Spleen (tissue), 7 donors: Measurements from ENCODE around the gene DCAF7.

Source experiments
- POLR2A ChIP-seq, 3 donors: fragments of 450-650 bp; IDR thresholded peaks; one replicate each; pipeline ENCODE4 v1.5.1; 2017; ENCODE audit warnings: antibody characterized with exemption in 3 of 3, mild to moderate bottlenecking in 1 of 3
- POLR2AphosphoS5 ChIP-seq, 3 donors: sonication (generic); formaldehyde crosslinking; IDR thresholded peaks; one replicate each; pipeline ENCODE4 v1.5.1; 2017; ENCODE audit warnings: antibody characterized with exemption in 3 of 3
- TF ChIP-seq, protein P1 (sequence below), 11 experiments: fragments of 200-600 bp in 7 of 11; fragments of 450-650 bp in 4 of 11; sonication (generic) in 4 of 11; IDR thresholded peaks in 8 of 11; conservative IDR thresholded peaks in 3 of 11; 1 replicate in 7 of 11; 2 replicates in 4 of 11; pipeline versions ENCODE4 v1.4.0 to v1.8.0; 2016 to 2021; ENCODE audit warnings: antibody characterized with exemption in 11 of 11, inconsistent platforms in 4 of 11, mild to moderate bottlenecking in 1 of 11
- donor health status: DM: no; HTN: no; CAD: no; lungs with moderate emphysema.
- donor health status: DM: no; HTN: no; CAD: no.
- donor health status: DM: no; HTN: no; CAD: no.

DNA sequence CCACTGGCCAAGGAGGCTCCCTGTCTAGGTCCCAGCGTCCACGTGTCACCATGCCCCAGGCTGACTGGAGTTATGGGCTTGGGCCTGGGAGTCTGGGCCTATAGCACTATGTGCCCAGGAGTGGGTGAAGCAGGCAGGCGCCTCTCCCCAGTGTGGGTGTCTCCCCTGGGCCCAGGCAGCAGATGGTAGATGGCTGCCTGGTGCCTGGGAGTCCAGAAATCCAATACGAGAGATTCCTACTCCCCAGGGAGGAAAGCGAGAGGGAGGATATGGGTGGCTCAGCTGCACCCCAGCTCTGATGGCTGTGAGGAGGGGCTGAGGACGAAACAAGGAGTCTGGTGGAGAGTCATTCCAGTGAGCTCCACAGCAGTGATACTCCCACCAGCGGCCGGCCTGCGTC, 22.1 kb upstream of the DCAF7 start:
- TF ChIP-seq, protein P1, sequence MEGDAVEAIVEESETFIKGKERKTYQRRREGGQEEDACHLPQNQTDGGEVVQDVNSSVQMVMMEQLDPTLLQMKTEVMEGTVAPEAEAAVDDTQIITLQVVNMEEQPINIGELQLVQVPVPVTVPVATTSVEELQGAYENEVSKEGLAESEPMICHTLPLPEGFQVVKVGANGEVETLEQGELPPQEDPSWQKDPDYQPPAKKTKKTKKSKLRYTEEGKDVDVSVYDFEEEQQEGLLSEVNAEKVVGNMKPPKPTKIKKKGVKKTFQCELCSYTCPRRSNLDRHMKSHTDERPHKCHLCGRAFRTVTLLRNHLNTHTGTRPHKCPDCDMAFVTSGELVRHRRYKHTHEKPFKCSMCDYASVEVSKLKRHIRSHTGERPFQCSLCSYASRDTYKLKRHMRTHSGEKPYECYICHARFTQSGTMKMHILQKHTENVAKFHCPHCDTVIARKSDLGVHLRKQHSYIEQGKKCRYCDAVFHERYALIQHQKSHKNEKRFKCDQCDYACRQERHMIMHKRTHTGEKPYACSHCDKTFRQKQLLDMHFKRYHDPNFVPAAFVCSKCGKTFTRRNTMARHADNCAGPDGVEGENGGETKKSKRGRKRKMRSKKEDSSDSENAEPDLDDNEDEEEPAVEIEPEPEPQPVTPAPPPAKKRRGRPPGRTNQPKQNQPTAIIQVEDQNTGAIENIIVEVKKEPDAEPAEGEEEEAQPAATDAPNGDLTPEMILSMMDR (IDR thresholded peaks at IDR 0.05 in 8 of 11, conservative IDR thresholded peaks at IDR 0.05 in 3 of 11), result no peak
- TF ChIP-seq POLR2A (IDR thresholded peaks at IDR 0.05), result no peak
- TF ChIP-seq POLR2AphosphoS5 (IDR thresholded peaks at IDR 0.05), result no peak
